Testis (tissue), 2 donors: ENCODE results near the gene PIEZO2.

Experiments used
- CTCF ChIP-seq, 3 experiments: fragments of 450-650 bp in 2 of 3; fragments of 200-600 bp in 1 of 3; sonication (generic) in 1 of 3; IDR thresholded peaks; one replicate each; pipeline ENCODE4 v1.5.1; 2016 to 2019; ENCODE audit warnings: antibody characterized with exemption in 3 of 3, mild to moderate bottlenecking in 2 of 3, moderate library complexity in 1 of 3
- POLR2A ChIP-seq: fragments of 450-650 bp; IDR thresholded peaks from one replicate; pipeline ENCODE4 v1.6.1; 2017; ENCODE audit warnings: antibody characterized with exemption, mild to moderate bottlenecking, moderate library complexity

GRCh38 chr18:11071300-11071699 lies 78.1 kb downstream of the PIEZO2 start:
- no peak for TF ChIP-seq CTCF (IDR thresholded peaks at IDR 0.05)
- no peak for TF ChIP-seq POLR2A
